Gastroesophageal sphincter (tissue), 3 donors: ENCODE results near the gene MED1.

Experiments
- CTCF ChIP-seq, 4 experiments: fragments of 200-600 bp in 2 of 4; fragments of 450-650 bp in 2 of 4; sonication (generic) in 1 of 4; IDR thresholded peaks; one replicate each; pipeline ENCODE4 v1.5.1; 2017 to 2019; ENCODE audit warnings: antibody characterized with exemption in 4 of 4, mild to moderate bottlenecking in 2 of 4, moderate library complexity in 2 of 4
- EP300 ChIP-seq: sonication (generic); formaldehyde crosslinking; IDR thresholded peaks from one replicate; pipeline ENCODE4 v1.6.1; 2017; ENCODE audit warnings: antibody characterized with exemption, mild to moderate bottlenecking
- POLR2A ChIP-seq, 2 donors: fragments of 450-650 bp; IDR thresholded peaks; one replicate each; pipeline ENCODE4 v1.6.1; 2017; ENCODE audit warnings: antibody characterized with exemption in 2 of 2, mild to moderate bottlenecking in 2 of 2, moderate library complexity in 1 of 2
- POLR2AphosphoS5 ChIP-seq: sonication (generic); formaldehyde crosslinking; IDR thresholded peaks from one replicate; pipeline ENCODE4 v1.6.1; 2017; ENCODE audit warnings: antibody characterized with exemption

GRCh38 chr17:39360537-39360936 lies 90.5 kb downstream of the MED1 start:
- no peak for TF ChIP-seq POLR2AphosphoS5
- TF ChIP-seq CTCF (IDR thresholded peaks at IDR 0.05): no peak
- TF ChIP-seq EP300: no peak
- no peak for TF ChIP-seq POLR2A (IDR thresholded peaks at IDR 0.05)
